GM23338 (cell line): Measurements from ENCODE around the gene CCDC57. TPM values are rescaled to one million over a fixed set of nuclear protein-coding genes. Genes with fewer than 3 reads are reported as not detected.

ENCODE experiments used
- ATAC-seq: fragments of 200-7000 bp; cut with Tn5 transposase; 3 replicates; pipeline ENCODE4 v1.9.1; 2020
- DNase-seq: peaks from one replicate; pipeline ENCODE4 v3.0.0-alpha.2; 2015; ENCODE audit warnings: low spot score
- H2AFZ ChIP-seq: fragments of 200-600 bp; sonication (generic); 2 replicates; pipeline ENCODE4 v1.8.0; 2016; ENCODE audit warnings: antibody characterized with exemption, mild to moderate bottlenecking, moderate library complexity
- H3F3A ChIP-seq: fragments of 200-600 bp; sonication (generic); replicated peaks from 2 replicates; pipeline ENCODE4 v1.8.0; 2017; ENCODE audit warnings: antibody characterized with exemption, mixed run types, low read depth
- H3K27ac ChIP-seq: fragments of 200-600 bp; sonication (generic); 2 replicates; pipeline ENCODE4 v1.6.1; 2016; ENCODE audit warnings: low read depth
- H3K27me3 ChIP-seq: fragments of 200-600 bp; sonication (generic); 2 replicates; pipeline ENCODE4 v1.8.0; 2016; ENCODE audit warnings: mild to moderate bottlenecking, mixed run types, moderate library complexity; ENCODE audit not compliant: insufficient read depth
- H3K36me3 ChIP-seq: fragments of 200-600 bp; sonication (generic); 2 replicates; pipeline ENCODE4 v1.8.0; 2016; ENCODE audit warnings: mild to moderate bottlenecking; ENCODE audit not compliant: insufficient read depth
- H3K4me1 ChIP-seq: fragments of 200-600 bp; sonication (generic); 2 replicates; pipeline ENCODE4 v1.8.0; 2016; ENCODE audit warnings: mild to moderate bottlenecking, moderate library complexity; ENCODE audit not compliant: insufficient read depth
- H3K4me2 ChIP-seq: fragments of 200-600 bp; sonication (generic); 2 replicates; pipeline ENCODE4 v1.7.1; 2017; ENCODE audit warnings: mixed run types
- H3K4me3 ChIP-seq: fragments of 200-600 bp; sonication (generic); 2 replicates; pipeline ENCODE4 v1.6.1; 2016; ENCODE audit warnings: mixed run types
- H3K79me2 ChIP-seq: fragments of 200-600 bp; sonication (generic); replicated peaks from 2 replicates; pipeline ENCODE4 v1.8.0; 2017; ENCODE audit warnings: mild to moderate bottlenecking; ENCODE audit not compliant: insufficient read depth
- H3K9me2 ChIP-seq: fragments of 200-600 bp; sonication (generic); 2 replicates; pipeline ENCODE4 v1.8.0; 2017; ENCODE audit not compliant: insufficient read depth
- H4K20me1 ChIP-seq: fragments of 200-600 bp; sonication (generic); replicated peaks from 2 replicates; pipeline ENCODE4 v1.8.0; 2017; ENCODE audit warnings: mild to moderate bottlenecking; ENCODE audit not compliant: insufficient read depth
- H3K27ac Mint-ChIP-seq: 2 replicates; pipeline ENCODE4 v1.8.0; 2020; ENCODE audit warnings: inconsistent platforms, mild to moderate bottlenecking, moderate library complexity, mixed read lengths
- H3K27me3 Mint-ChIP-seq: 3 replicates; pipeline ENCODE4 v1.8.0; 2022; ENCODE audit warnings: low read depth, mild to moderate bottlenecking, moderate library complexity, mixed read lengths, inconsistent platforms; ENCODE audit not compliant: insufficient read depth, poor library complexity
- H3K36me3 Mint-ChIP-seq: 3 replicates; pipeline ENCODE4 v1.8.0; 2021; ENCODE audit warnings: low read depth, mild to moderate bottlenecking, inconsistent platforms, moderate library complexity, mixed read lengths
- H3K4me1 Mint-ChIP-seq: 3 replicates; pipeline ENCODE4 v1.8.0; 2020; ENCODE audit warnings: mild to moderate bottlenecking, inconsistent platforms, mixed read lengths
- H3K4me3 Mint-ChIP-seq: 3 replicates; pipeline ENCODE4 v1.8.0; 2021; ENCODE audit warnings: moderate library complexity, mild to moderate bottlenecking, inconsistent platforms, mixed read lengths
- H3K9me3 Mint-ChIP-seq: 3 replicates; pipeline ENCODE4 v1.8.0; 2020; ENCODE audit warnings: moderate library complexity, mild to moderate bottlenecking, inconsistent platforms, mixed read lengths
- CREB1 ChIP-seq: fragments of 250-450 bp; sonication (Bioruptor Pico); IDR thresholded peaks from 2 replicates; pipeline ENCODE4 v1.5.0; 2020; ENCODE audit warnings: low read depth, mild to moderate bottlenecking, moderate library complexity
- CTCF ChIP-seq, 2 experiments: fragments of 200-600 bp in 1 of 2; sonication (generic) in 1 of 2; conservative IDR thresholded peaks; 2 replicates each; pipeline versions ENCODE4 v1.5.1 to v1.6.1; 2016 to 2017; ENCODE audit warnings: antibody characterized with exemption in 2 of 2, low read depth in 2 of 2, mild to moderate bottlenecking in 2 of 2, moderate library complexity in 1 of 2
- ETS1 ChIP-seq: IDR thresholded peaks from 2 replicates; pipeline ENCODE4 v1.6.1; 2016; ENCODE audit warnings: antibody characterized with exemption
- EZH2 ChIP-seq: fragments of 200-600 bp; sonication (generic); IDR thresholded peaks from one replicate; pipeline ENCODE4 v1.8.0; 2017; ENCODE audit warnings: antibody characterized with exemption, mild to moderate bottlenecking, low read depth; ENCODE audit not compliant: unreplicated experiment
- EZH2phosphoT487 ChIP-seq: fragments of 200-600 bp; sonication (generic); IDR thresholded peaks from one replicate; pipeline ENCODE4 v1.8.1; 2018; ENCODE audit warnings: antibody characterized with exemption; ENCODE audit not compliant: unreplicated experiment
- JUNB ChIP-seq: IDR thresholded peaks from one replicate; pipeline ENCODE4 v1.6.1; 2016; ENCODE audit warnings: antibody characterized with exemption; ENCODE audit not compliant: unreplicated experiment
- NANOG ChIP-seq: IDR thresholded peaks from 2 replicates; pipeline ENCODE4 v1.6.1; 2016; ENCODE audit warnings: antibody characterized with exemption, borderline replicate concordance
- POLR2AphosphoS5 ChIP-seq: IDR thresholded peaks from 2 replicates; pipeline ENCODE4 v1.6.1; 2016; ENCODE audit warnings: antibody characterized with exemption, low read depth
- REST ChIP-seq: IDR thresholded peaks from one replicate; pipeline ENCODE4 v1.6.1; 2018; ENCODE audit warnings: antibody characterized with exemption; ENCODE audit not compliant: unreplicated experiment
- STAT1 ChIP-seq: IDR thresholded peaks from one replicate; pipeline ENCODE4 v1.6.1; 2016; ENCODE audit warnings: antibody characterized with exemption; ENCODE audit not compliant: unreplicated experiment
- ZNF114 ChIP-seq: fragments of 250-450 bp; sonication (Bioruptor Pico); IDR thresholded peaks from 2 replicates; pipeline ENCODE4 v1.5.0; 2020; ENCODE audit warnings: mild to moderate bottlenecking, moderate library complexity
- ZNF331 ChIP-seq: fragments of 250-450 bp; sonication (Bioruptor Pico); IDR thresholded peaks from 2 replicates; pipeline ENCODE4 v1.5.0; 2020; ENCODE audit warnings: low read depth, mild to moderate bottlenecking, moderate library complexity
- polyA plus RNA-seq: library from polyadenylated mRNA; unstranded; fragments of >200 nt; fragmentation: Nextera tagmentation; extraction: Ambion mirVana; gene quantifications from 2 replicates; pipeline ENCODE4 v1.2.1, GENCODE V29; 2016
- total RNA-seq: library from RNA; depleted of rRNA; stranded (reverse); fragments of >200 nt; shearing (Covaris generic); gene quantifications from 2 replicates; pipeline ENCODE4 v1.2.3, GENCODE V29; 2014

The CCDC57 gene
- total and polyA plus RNA-seq, 2 experiments from 2014 or later: 7.0 to 16.3 TPM

DNA sequence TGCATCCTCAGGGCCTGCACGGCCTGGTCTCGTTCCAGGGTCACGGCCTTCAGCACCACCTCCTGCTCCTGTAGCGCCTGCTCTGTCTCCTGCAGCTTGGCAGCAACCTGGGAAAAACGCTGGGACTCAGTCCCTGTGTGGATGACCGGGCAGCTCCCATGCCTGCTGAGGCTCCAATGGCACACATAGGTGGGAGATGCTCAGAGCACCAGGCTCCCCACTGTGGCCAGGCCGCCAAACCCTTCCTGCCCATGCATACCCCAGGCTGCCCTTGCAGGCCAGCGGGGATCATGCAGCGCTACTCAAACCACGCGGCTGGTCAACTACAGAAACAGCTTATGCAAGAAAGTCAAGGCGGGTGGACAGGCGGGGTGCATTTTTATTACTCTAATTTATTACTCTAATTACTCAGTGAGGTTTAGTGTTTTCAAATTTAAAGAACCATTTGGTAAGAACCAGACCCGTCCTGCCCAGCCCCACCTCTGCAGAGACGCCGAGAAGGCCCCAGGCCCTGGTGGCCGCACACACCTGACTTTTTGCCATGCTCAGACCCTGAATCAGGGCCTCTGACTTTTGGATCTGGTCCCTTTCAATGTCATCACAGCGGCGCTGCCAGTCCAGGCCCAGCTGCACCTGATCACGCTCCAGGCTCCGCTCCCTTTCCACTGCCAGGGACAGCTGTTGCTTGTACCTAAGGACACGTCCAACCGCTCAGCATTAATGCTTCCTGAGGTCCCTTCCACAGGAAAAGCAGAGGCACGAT lies 34.0 kb downstream of the CCDC57 start (continued):
- TF ChIP-seq CTCF (conservative IDR thresholded peaks at IDR 0.05; ENCODE audit: low read depth in 2 of 2) (no peak), CREB1 (CRISPR knock-in tag) (no peak), POLR2AphosphoS5 (no peak), JUNB (no peak), EZH2 (no peak), NANOG (no peak)

DNA sequence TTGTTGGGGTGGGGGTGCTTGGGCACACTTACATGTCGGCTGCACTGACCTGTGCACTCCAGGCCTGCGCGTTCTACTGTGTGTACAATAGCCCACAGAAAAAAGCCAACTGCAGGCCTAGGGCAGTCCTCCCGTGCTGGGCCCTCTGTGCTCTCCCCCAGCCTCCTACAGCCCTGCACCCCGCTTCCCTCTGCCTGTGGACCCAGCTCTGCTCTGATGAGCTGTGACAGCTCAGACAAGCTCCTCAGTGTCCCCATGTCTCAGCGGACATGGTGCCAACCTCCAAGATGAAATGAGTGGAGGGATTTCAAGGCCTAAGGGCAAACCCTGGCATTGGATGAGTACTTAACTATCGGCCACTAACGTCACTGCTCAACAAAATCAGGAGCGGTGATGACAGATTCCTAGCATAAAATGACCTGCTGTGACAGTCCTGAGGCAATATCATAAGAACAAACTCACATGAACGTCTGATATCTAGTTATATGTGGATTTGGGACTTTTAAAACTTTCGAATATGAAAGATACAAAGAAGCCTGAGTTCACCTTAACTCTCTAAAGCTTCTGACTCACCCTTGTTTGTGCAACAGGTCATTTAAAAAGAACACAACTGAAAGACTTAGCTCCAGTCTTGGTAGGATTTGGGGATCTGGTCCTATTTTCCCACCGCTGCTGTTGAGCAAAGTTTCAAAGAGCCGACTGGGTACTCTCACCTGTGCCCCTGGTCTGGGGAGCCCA lies 34.7 kb downstream of the CCDC57 start:
- H3F3A ChIP-seq: peaks cover 3% of the 10 kb centered on the region; the same call in 1 of the 2 replicates
- Mint-ChIP-seq H3K4me3 (no peak overlapping the region), H3K4me1 (peaks cover 34% of the 10 kb centered on the region), H3K27ac (no peak overlapping the region), H3K36me3 (peaks cover 5% of the 10 kb centered on the region), H3K27me3 (peaks cover 78% of the 10 kb centered on the region), H3K9me3 (no peaks in the 10 kb centered on the region)
- no peak overlapping the region for H3K4me3 ChIP-seq
- H3K27me3 ChIP-seq: peaks cover 71% of the 10 kb centered on the region
- ATAC-seq: no peak
- no peak for DNase-seq
- no peak overlapping the region for H2AFZ ChIP-seq
- H3K79me2 ChIP-seq: no peaks in the 10 kb centered on the region
- no peak overlapping the region for H3K4me2 ChIP-seq
- H3K4me1 ChIP-seq: peaks cover 22% of the 10 kb centered on the region
- H3K9me2 ChIP-seq: no peaks in the 10 kb centered on the region
- no peaks in the 10 kb centered on the region for H3K36me3 ChIP-seq
- peaks cover 30% of the 10 kb centered on the region for H4K20me1 ChIP-seq
- H3K27ac ChIP-seq: no peak overlapping the region
- TF ChIP-seq STAT1: no peak
- TF ChIP-seq ZNF331 (CRISPR knock-in tag): no peak
- TF ChIP-seq JUNB: no peak
- TF ChIP-seq ZNF114: no peak
- no peak for TF ChIP-seq ETS1
- TF ChIP-seq NANOG: no peak
- TF ChIP-seq POLR2AphosphoS5: no peak
- TF ChIP-seq CREB1 (CRISPR knock-in tag): no peak
- TF ChIP-seq EZH2phosphoT487: no peak
- TF ChIP-seq CTCF (conservative IDR thresholded peaks at IDR 0.05; ENCODE audit: low read depth in 2 of 2): no peak
- no peak for TF ChIP-seq REST
- TF ChIP-seq EZH2: no peak
